Heart right ventricle (tissue), 16 donors: ENCODE measurements around the gene CDCA8. TPM values are rescaled to one million over a fixed set of nuclear protein-coding genes. Genes with fewer than 3 reads are reported as not detected.

Source experiments
- ATAC-seq, 8 donors: fragments of 200-7000 bp; cut with Tn5 transposase; one replicate each; pipeline ENCODE4 v1.9.1; 2020; ENCODE audit warnings: mild to moderate bottlenecking in 8 of 8, moderate library complexity in 8 of 8, moderate number of reproducible peaks in 1 of 8
- DNase-seq, 2 donors: peaks; one replicate each; pipeline ENCODE4 v3.0.0-alpha.2; 2020
- H3K27ac ChIP-seq, 10 donors: fragments of 200-600 bp; sonication (generic) in 2 of 10; one replicate each; pipeline versions ENCODE4 v1.5.0 to v1.8.0; 2020 to 2022; ENCODE audit warnings: mild to moderate bottlenecking in 3 of 10
- H3K27me3 ChIP-seq, 7 donors: fragments of 200-600 bp; one replicate each; pipeline ENCODE4 v1.8.0; 2021 to 2022; ENCODE audit warnings: mild to moderate bottlenecking in 2 of 7
- H3K36me3 ChIP-seq, 9 donors: fragments of 200-600 bp; sonication (generic) in 1 of 9; one replicate each; pipeline versions ENCODE4 v1.5.0 to v1.8.0; 2020 to 2022; ENCODE audit warnings: mild to moderate bottlenecking in 2 of 9
- H3K4me1 ChIP-seq, 9 donors: fragments of 200-600 bp; sonication (generic) in 1 of 9; one replicate each; pipeline versions ENCODE4 v1.5.0 to v1.8.0; 2020 to 2022; ENCODE audit warnings: mild to moderate bottlenecking in 4 of 9
- H3K4me3 ChIP-seq, 10 donors: fragments of 200-600 bp; sonication (generic) in 2 of 10; one replicate each; pipeline versions ENCODE4 v1.5.0 to v1.8.0; 2020 to 2022; ENCODE audit warnings: mild to moderate bottlenecking in 7 of 10, moderate library complexity in 2 of 10
- H3K9me3 ChIP-seq, 11 donors: fragments of 200-600 bp in 10 of 11; sonication (generic) in 2 of 11; one replicate each; pipeline versions ENCODE4 v1.5.0 to v1.8.0; 2013 to 2022; ENCODE audit warnings: mild to moderate bottlenecking in 2 of 11, control low read depth in 1 of 11, moderate library complexity in 1 of 11
- WGBS, 2 donors: extraction: QIAGEN DNeasy Blood & Tissue Kit; methylation state at CpG; one replicate each; pipeline ENCODE4 v1.1.7; 2013; ENCODE audit warnings: inconsistent platforms in 1 of 2; 5-methylcytosine and 5-hydroxymethylcytosine counted together
- intact Hi-C, 10 donors: fragments of 100-400 bp; cut with DNase I; formaldehyde crosslinking; loops; one replicate each; pipeline versions ENCODE4 v1.11.1 to v1.14.2; 2022
- polyA plus RNA-seq, 2 donors: library from polyadenylated mRNA; stranded (reverse); fragments of 200-250 nt; gene quantifications; one replicate each; pipeline ENCODE4 v1.2.3, GENCODE V29; 2013
- total RNA-seq, 10 donors: library from RNA; stranded (reverse); fragmentation: NEBNext Ultra II Directional in 3 of 10; extraction: Animal tissue kit (Norgen Biotek cat#: 25700) in 3 of 10; gene quantifications; one replicate each; pipeline versions ENCODE4 v1.2.1 to v1.2.4, GENCODE V29; 2021 to 2023
- TF ChIP-seq, protein P1 (sequence below), 9 donors: fragments of 200-600 bp; sonication (generic) in 2 of 9; IDR thresholded peaks; one replicate each; pipeline versions ENCODE4 v1.5.0 to v1.8.0; 2021 to 2022; ENCODE audit warnings: antibody characterized with exemption in 9 of 9, mild to moderate bottlenecking in 5 of 9, moderate library complexity in 1 of 9
- donor health status: Arrhythmogenic right ventricular cardiomyopathy.
- donor health status: ischemic (EF 13 %, LVEDD 7.1; RV severe dilation, severe dysfunction).
- donor health status: healthy with polysubstance abuse.
- donor health status: DM: no; HTN: yes; CAD: no.
- donor health status: DM: no; HTN: no; CAD: no.
- donor health status: ischemic (EF 25% LVEDD 6.9; RV normal size, moderate dysfunction).
- donor health status: ischemic (EF 25% LVEDD 5.7; RV mildly dilated, moderate dysfunction).
- donor health status: healthy.
- donor health status: DM: yes; HTN: yes; CAD: no.
- donor health status: Ischemic cardiomyopathy.
- donor health status: ischemic (EF 35%, LVEDD 5.7; RV mildly dilated, moderate dysfunction).
- donor health status: nonischemic (EF 11% LVEDD 7.7; RV severe dilation, severe dysfunction).
- donor health status: DM: yes; HTN: yes; CAD: no.
- donor health status: PGD.
- donor health status: ischemic (EF 29% LVEDD 5.4; RV normal size, mild dysfunction).
- donor health status: nonischemic (EF 23%, LVEDD 6.1; RV moderate dilation, normal function).

Gene CDCA8
- total and polyA plus RNA-seq, 12 donors, result 0.09 to 2.9 (median 0.41) TPM; not detected in 1

DNA sequence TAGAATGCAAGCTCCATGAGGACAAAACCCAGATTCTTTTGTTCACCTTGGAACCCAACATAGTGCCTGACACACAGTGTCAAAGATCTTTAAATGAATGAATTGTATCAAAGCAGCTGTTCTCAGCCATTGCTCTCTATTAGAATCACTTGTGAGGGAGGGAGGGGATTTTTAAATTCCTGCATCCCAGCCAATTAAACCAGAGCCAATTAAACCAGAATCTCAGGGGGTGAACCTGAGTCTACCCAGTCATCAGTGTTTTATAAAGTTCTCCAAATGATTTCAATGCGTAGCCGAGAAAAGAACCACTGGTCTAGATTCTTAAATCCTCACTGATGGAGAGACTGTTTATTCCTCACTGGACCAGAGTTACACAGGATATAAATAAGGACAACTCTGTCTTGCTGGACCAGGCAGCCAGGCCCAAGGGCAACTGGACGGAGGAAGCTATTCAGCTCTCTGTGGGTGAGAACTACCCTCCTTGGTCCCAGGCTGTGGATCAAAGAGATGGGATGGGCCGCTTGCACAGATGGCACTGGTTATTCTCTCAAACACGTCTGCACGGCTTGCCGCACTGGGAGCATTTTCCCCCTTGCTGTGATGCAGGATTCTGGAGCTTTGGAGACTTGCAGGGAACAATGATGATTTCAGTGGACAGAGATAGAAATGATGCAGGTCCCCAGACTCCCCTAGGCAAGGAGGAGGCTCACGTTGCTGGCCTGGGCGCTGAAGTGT lies 20.0 kb upstream of the CDCA8 start:
- no peak overlapping the region for H3K4me3 ChIP-seq
- no peaks in the 10 kb centered on the region for H3K36me3 ChIP-seq
- H3K9me3 ChIP-seq, result no peaks in the 10 kb centered on the region
- intact Hi-C loops, result loop anchor here in 1 of 10 donors (5.0 kb wide), 1 partner anchor 70 kb away; no protein-coding TSS in a partner anchor
- TF ChIP-seq, protein P1, sequence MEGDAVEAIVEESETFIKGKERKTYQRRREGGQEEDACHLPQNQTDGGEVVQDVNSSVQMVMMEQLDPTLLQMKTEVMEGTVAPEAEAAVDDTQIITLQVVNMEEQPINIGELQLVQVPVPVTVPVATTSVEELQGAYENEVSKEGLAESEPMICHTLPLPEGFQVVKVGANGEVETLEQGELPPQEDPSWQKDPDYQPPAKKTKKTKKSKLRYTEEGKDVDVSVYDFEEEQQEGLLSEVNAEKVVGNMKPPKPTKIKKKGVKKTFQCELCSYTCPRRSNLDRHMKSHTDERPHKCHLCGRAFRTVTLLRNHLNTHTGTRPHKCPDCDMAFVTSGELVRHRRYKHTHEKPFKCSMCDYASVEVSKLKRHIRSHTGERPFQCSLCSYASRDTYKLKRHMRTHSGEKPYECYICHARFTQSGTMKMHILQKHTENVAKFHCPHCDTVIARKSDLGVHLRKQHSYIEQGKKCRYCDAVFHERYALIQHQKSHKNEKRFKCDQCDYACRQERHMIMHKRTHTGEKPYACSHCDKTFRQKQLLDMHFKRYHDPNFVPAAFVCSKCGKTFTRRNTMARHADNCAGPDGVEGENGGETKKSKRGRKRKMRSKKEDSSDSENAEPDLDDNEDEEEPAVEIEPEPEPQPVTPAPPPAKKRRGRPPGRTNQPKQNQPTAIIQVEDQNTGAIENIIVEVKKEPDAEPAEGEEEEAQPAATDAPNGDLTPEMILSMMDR (IDR thresholded peaks at IDR 0.05), result no peak
- DNase-seq (no peak), ATAC-seq (no peak)
- no peak overlapping the region for H3K27ac ChIP-seq
- H3K4me1 ChIP-seq, result no peaks in the 10 kb centered on the region
- H3K27me3 ChIP-seq, result peaks cover 0 to 62% (median 48%) of the 10 kb centered on the region in 7 donors
- 51 to 52% methylated on average over 9 of the region's 9 CpGs for WGBS, 2 donors

DNA sequence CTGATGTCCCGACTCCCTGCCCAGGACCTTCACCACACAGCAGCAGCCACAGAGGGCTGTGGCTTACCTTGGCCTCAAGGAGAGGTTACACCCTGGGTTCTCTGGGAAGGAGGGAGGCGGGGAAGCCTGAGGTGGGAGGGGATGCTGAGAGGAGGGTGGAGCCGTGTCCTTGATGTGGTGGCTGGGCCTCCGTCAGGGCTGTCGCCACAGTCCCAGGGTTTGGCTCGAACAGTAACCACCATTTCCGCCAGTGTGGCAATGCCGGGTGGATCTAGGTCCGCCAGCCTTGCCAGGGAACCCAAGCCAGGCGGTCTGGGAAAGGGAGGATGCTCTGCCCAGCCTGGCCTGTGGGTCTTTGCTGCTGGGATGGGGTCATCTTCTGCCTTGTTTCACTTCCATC lies 18.4 kb upstream of the CDCA8 start:
- intact Hi-C loops, result loop anchor here in 1 of 10 donors (5.0 kb wide), 1 partner anchor 72 kb away; no protein-coding TSS in a partner anchor
- Histone ChIP-seq H3K36me3 (no peaks in the 10 kb centered on the region), H3K4me1 (no peaks in the 10 kb centered on the region), H3K27ac (no peak overlapping the region), H3K4me3 (no peak overlapping the region), H3K9me3 (no peaks in the 10 kb centered on the region), H3K27me3 (peaks cover 0 to 48% (median 37%) of the 10 kb centered on the region in 7 donors)
- DNase-seq (no peak), ATAC-seq (no peak)
- TF ChIP-seq, protein P1 (IDR thresholded peaks at IDR 0.05), result no peak
- WGBS, 2 donors, result 56 to 58% methylated on average over 10 of the region's 10 CpGs

DNA sequence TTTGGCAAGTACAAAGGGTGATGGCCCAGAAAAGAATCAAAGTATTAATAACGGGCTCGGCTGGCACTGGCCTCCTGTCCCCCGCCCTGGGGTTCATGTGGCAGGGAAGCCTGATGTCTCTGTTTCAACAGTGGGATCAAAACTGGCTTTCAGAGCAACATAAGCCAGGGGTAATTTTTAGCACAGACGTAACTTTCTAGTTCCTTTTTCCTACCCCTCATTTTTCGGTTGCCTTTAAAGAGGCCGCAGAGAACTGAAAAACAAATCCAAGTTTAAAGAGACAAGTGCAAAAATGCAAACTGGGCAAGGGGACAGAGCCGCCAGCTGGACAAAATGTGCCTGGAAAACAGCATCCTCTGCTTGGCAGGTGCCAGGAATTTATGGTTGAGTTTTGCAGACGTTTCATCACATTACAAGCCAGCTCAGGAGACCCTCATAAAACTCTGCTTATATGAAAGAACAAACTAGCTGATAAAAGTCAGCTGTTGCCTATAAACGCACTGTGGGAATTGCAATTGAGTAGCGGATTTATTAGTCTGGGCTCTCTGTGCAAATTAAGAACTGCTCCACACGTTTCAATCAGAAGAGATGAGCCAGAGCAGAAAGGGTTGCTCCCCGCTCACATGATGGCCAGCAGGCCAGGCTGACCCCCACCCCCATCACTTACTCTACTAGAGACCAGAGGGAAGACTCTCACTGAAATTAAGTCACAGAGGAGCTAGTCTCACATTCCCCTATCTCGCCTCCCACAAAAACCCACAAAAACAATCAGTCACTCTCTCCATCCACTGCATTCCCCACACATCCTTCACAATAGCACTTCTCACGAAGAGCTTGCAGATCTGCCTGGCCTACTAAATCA lies 15.8 kb upstream of the CDCA8 start:
- Histone ChIP-seq H3K4me3 (no peak overlapping the region), H3K27ac (peak overlapping the region in 2 of 10 donors; percentile 22 to 36), H3K27me3 (peaks cover 0 to 26% (median 17%) of the 10 kb centered on the region in 7 donors), H3K36me3 (peaks cover 0 to 12% (median 0%) of the 10 kb centered on the region in 9 donors), H3K9me3 (no peaks in the 10 kb centered on the region), H3K4me1 (no peaks in the 10 kb centered on the region)
- WGBS, 2 donors, result 48 to 50% methylated on average over 14 of the region's 14 CpGs
- ATAC-seq (peak in 2 of 8 donors; percentile 17 to 25), DNase-seq (no peak)
- TF ChIP-seq, protein P1 (IDR thresholded peaks at IDR 0.05), result no peak
- intact Hi-C loops, result no loop called here

DNA sequence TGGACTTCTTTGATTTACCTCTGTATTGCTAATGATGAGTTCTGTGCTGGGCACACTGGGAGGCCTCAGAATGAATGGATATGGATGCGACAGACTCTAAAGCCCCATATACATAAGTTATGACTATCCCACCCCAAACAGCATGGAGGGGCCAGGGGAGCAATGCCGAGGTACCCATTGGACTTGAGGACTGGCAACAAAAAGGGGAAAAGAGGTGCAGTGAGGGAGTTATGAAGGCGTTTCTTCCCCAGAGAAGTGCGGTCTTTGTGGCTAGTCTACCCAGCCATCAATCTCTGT lies 15.2 kb upstream of the CDCA8 start:
- Histone ChIP-seq H3K9me3 (no peaks in the 10 kb centered on the region), H3K4me3 (no peak overlapping the region), H3K36me3 (peaks cover 0 to 18% (median 0%) of the 10 kb centered on the region in 9 donors), H3K27ac (no peak overlapping the region), H3K27me3 (peaks cover 0 to 20% (median 15%) of the 10 kb centered on the region in 7 donors), H3K4me1 (peaks cover 0 to under 1% (median 0%) of the 10 kb centered on the region in 9 donors)
- no peak for ATAC-seq
- 53 to 66% methylated on average over 4 of the region's 4 CpGs for WGBS, 2 donors
- intact Hi-C loops, result no loop called here
- DNase-seq, result no peak
- TF ChIP-seq, protein P1 (IDR thresholded peaks at IDR 0.05), result no peak
